Neuron (in vitro differentiated cells): ENCODE measurements around the gene HLF.

Experiments used
- H2AFZ ChIP-seq: one replicate; pipeline ENCODE4 v1.6.1; 2013; ENCODE audit warnings: low read depth, mild to moderate bottlenecking, inconsistent platforms, low read length, moderate library complexity
- H3K27me3 ChIP-seq: one replicate; pipeline ENCODE4 v1.6.1; 2013; ENCODE audit warnings: low read length; ENCODE audit not compliant: insufficient read depth
- H3K36me3 ChIP-seq: one replicate; pipeline ENCODE4 v1.6.1; 2013; ENCODE audit warnings: low read length; ENCODE audit not compliant: insufficient read depth
- H3K4me1 ChIP-seq: one replicate; pipeline ENCODE4 v1.6.1; 2013; ENCODE audit warnings: low read length; ENCODE audit not compliant: insufficient read depth
- H3K4me3 ChIP-seq: 2 replicates; pipeline ENCODE4 v1.5.1; 2013; ENCODE audit warnings: mild to moderate bottlenecking, low read length, moderate library complexity
- H3K9me3 ChIP-seq: one replicate; pipeline ENCODE4 v1.6.1; 2013; ENCODE audit warnings: low read length

The HLF gene

GRCh38 chr17:55345132-55345531 lies 80.4 kb downstream of the HLF start:
- Histone ChIP-seq H3K9me3 (peaks cover 3% of the 10 kb centered on the region), H2AFZ (no peak overlapping the region), H3K27me3 (peaks cover 3% of the 10 kb centered on the region), H3K36me3 (no peaks in the 10 kb centered on the region), H3K4me3 (no peak overlapping the region), H3K4me1 (no peaks in the 10 kb centered on the region)

- Histone ChIP-seq H3K36me3 (no peaks in the 10 kb centered on the region), H3K4me1 (no peaks in the 10 kb centered on the region), H3K9me3 (peaks cover 3% of the 10 kb centered on the region), H2AFZ (no peak overlapping the region), H3K27me3 (peaks cover 3% of the 10 kb centered on the region), H3K4me3 (no peak overlapping the region)
Measured at GRCh38 chr17:55346658-55347057, 81.9 kb downstream of the HLF start.

GRCh38 chr17:55347341-55347740 lies 82.6 kb downstream of the HLF start:
- Histone ChIP-seq H3K4me3 (no peak overlapping the region), H2AFZ (no peak overlapping the region), H3K9me3 (peaks cover 3% of the 10 kb centered on the region), H3K36me3 (no peaks in the 10 kb centered on the region), H3K27me3 (peaks cover 3% of the 10 kb centered on the region), H3K4me1 (no peaks in the 10 kb centered on the region)

- Histone ChIP-seq H3K4me1 (no peaks in the 10 kb centered on the region), H3K36me3 (no peaks in the 10 kb centered on the region), H2AFZ (no peak overlapping the region), H3K27me3 (peaks cover 3% of the 10 kb centered on the region), H3K4me3 (no peak overlapping the region), H3K9me3 (peaks cover 3% of the 10 kb centered on the region)
Measured at GRCh38 chr17:55348749-55349354, 84.1 kb downstream of the HLF start.

- H3K9me3 ChIP-seq: peaks cover 3% of the 10 kb centered on the region
- no peak overlapping the region for H3K4me3 ChIP-seq
- peaks cover 3% of the 10 kb centered on the region for H3K27me3 ChIP-seq
- no peak overlapping the region for H2AFZ ChIP-seq
- H3K4me1 ChIP-seq: no peaks in the 10 kb centered on the region
- H3K36me3 ChIP-seq: no peaks in the 10 kb centered on the region
Measured at GRCh38 chr17:55350825-55351205, 86.1 kb downstream of the HLF start.

- Histone ChIP-seq H2AFZ (no peak overlapping the region), H3K4me1 (no peaks in the 10 kb centered on the region), H3K9me3 (peaks cover 3% of the 10 kb centered on the region), H3K27me3 (peaks cover 3% of the 10 kb centered on the region), H3K4me3 (no peak overlapping the region), H3K36me3 (no peaks in the 10 kb centered on the region)
Measured at GRCh38 chr17:55351226-55351625, 86.5 kb downstream of the HLF start.

GRCh38 chr17:55354010-55354409 lies 89.2 kb downstream of the HLF start:
- Histone ChIP-seq H3K36me3 (no peaks in the 10 kb centered on the region), H2AFZ (no peak overlapping the region), H3K4me3 (no peak overlapping the region), H3K9me3 (no peaks in the 10 kb centered on the region), H3K27me3 (no peaks in the 10 kb centered on the region), H3K4me1 (no peaks in the 10 kb centered on the region)

GRCh38 chr17:55354941-55355340 lies 90.2 kb downstream of the HLF start:
- H3K4me3 ChIP-seq: no peak overlapping the region
- H3K4me1 ChIP-seq: no peaks in the 10 kb centered on the region

GRCh38 chr17:55356434-55357328 lies 91.9 kb downstream of the HLF start:
- H3K9me3 ChIP-seq: no peaks in the 10 kb centered on the region
- no peaks in the 10 kb centered on the region for H3K4me1 ChIP-seq
- no peaks in the 10 kb centered on the region for H3K27me3 ChIP-seq
- H3K4me3 ChIP-seq: no peak overlapping the region
- H2AFZ ChIP-seq: no peak overlapping the region
- H3K36me3 ChIP-seq: no peaks in the 10 kb centered on the region

More at GRCh38 chr17:55354941-55355340, 90.2 kb downstream of the HLF start:
- Histone ChIP-seq H2AFZ (no peak overlapping the region), H3K27me3 (no peaks in the 10 kb centered on the region), H3K9me3 (no peaks in the 10 kb centered on the region), H3K36me3 (no peaks in the 10 kb centered on the region)

- no peaks in the 10 kb centered on the region for H3K9me3 ChIP-seq
Measured at GRCh38 chr17:55360971-55361370, 96.2 kb downstream of the HLF start.

GRCh38 chr17:55363033-55363432 lies 98.3 kb downstream of the HLF start:
- Histone ChIP-seq H2AFZ (no peak overlapping the region), H3K4me1 (peaks cover 10% of the 10 kb centered on the region)

More at GRCh38 chr17:55360971-55361370, 96.2 kb downstream of the HLF start:
- no peaks in the 10 kb centered on the region for H3K27me3 ChIP-seq
- no peak overlapping the region for H2AFZ ChIP-seq
- peaks cover 4% of the 10 kb centered on the region for H3K4me1 ChIP-seq
- no peak overlapping the region for H3K4me3 ChIP-seq
- no peaks in the 10 kb centered on the region for H3K36me3 ChIP-seq

GRCh38 chr17:55366020-55366481 lies 101.3 kb downstream of the HLF start:
- Histone ChIP-seq H3K36me3 (no peaks in the 10 kb centered on the region), H3K27me3 (no peaks in the 10 kb centered on the region), H3K9me3 (no peaks in the 10 kb centered on the region), H3K4me3 (no peak overlapping the region), H3K4me1 (peaks cover 10% of the 10 kb centered on the region), H2AFZ (no peak overlapping the region)

More at GRCh38 chr17:55363033-55363432, 98.3 kb downstream of the HLF start:
- no peak overlapping the region for H3K4me3 ChIP-seq
- no peaks in the 10 kb centered on the region for H3K27me3 ChIP-seq
- H3K36me3 ChIP-seq: no peaks in the 10 kb centered on the region
- no peaks in the 10 kb centered on the region for H3K9me3 ChIP-seq

GRCh38 chr17:55368706-55369105 lies 103.9 kb downstream of the HLF start:
- Histone ChIP-seq H3K4me1 (peaks cover 7% of the 10 kb centered on the region), H3K4me3 (no peak overlapping the region), H3K36me3 (no peaks in the 10 kb centered on the region), H2AFZ (no peak overlapping the region), H3K27me3 (no peaks in the 10 kb centered on the region), H3K9me3 (no peaks in the 10 kb centered on the region)
